Uterus (tissue), 4 donors: ENCODE results near the gene ST3GAL2. TPM values are rescaled to one million over a fixed set of nuclear protein-coding genes. Genes with fewer than 3 reads are reported as not detected.
"Not testable (repeated sequence)": the region's sequence is repeated elsewhere in the genome, so short reads cannot be mapped to it uniquely, and the experiment has no call there.

Experiments used
- DNase-seq, 2 donors: peaks; one replicate each; pipeline ENCODE4 v3.0.0-alpha.2; 2019 to 2020
- H3K27ac ChIP-seq, 2 donors: fragments of 200-600 bp; sonication (generic); 1 replicate in 1 of 2; 2 replicates in 1 of 2; pipeline ENCODE4 v1.5.1; 2016 to 2018
- H3K27me3 ChIP-seq, 2 donors: fragments of 200-600 bp; sonication (generic); one replicate each; pipeline ENCODE4 v1.5.1; 2018 to 2019; ENCODE audit warnings: control low read depth in 1 of 2
- H3K36me3 ChIP-seq, 2 donors: fragments of 200-600 bp; sonication (generic); one replicate each; pipeline ENCODE4 v1.5.1; 2019; ENCODE audit warnings: control low read depth in 1 of 2
- H3K4me1 ChIP-seq, 2 donors: fragments of 200-600 bp; sonication (generic); one replicate each; pipeline ENCODE4 v1.5.1; 2018 to 2019; ENCODE audit warnings: control low read depth in 1 of 2
- H3K4me3 ChIP-seq, 2 donors: fragments of 200-600 bp; sonication (generic); 1 replicate in 1 of 2; 2 replicates in 1 of 2; pipeline ENCODE4 v1.5.1; 2018 to 2019; ENCODE audit warnings: mild to moderate bottlenecking in 1 of 2
- H3K9me3 ChIP-seq, 2 donors: fragments of 200-600 bp; sonication (generic); one replicate each; pipeline ENCODE4 v1.5.1; 2019; ENCODE audit warnings: control low read depth in 1 of 2
- POLR2A ChIP-seq, 2 donors: fragments of 450-650 bp; IDR thresholded peaks; one replicate each; pipeline ENCODE4 v1.6.1; 2016; ENCODE audit warnings: antibody characterized with exemption in 2 of 2, mild to moderate bottlenecking in 1 of 2, moderate library complexity in 1 of 2
- intact Hi-C: fragments of 100-400 bp; cut with DNase I; formaldehyde crosslinking; loops from one replicate; pipeline ENCODE4 v1.15.1; 2023; ENCODE audit warnings: low total_unique reads
- total RNA-seq, 4 donors: library from RNA; depleted of rRNA in 3 of 4; stranded (reverse); fragments of >200 nt in 3 of 4; gene quantifications; one replicate each; pipeline versions ENCODE4 v1.1.0 to v1.2.4, GENCODE V29; 2014 to 2023
- TF ChIP-seq, protein P1 (sequence below), 4 experiments: fragments of 200-600 bp in 2 of 4; fragments of 450-650 bp in 2 of 4; sonication (generic) in 2 of 4; IDR thresholded peaks; one replicate each; pipeline ENCODE4 v1.5.1; 2016 to 2019; ENCODE audit warnings: antibody characterized with exemption in 4 of 4, mild to moderate bottlenecking in 2 of 4, moderate library complexity in 1 of 4
- donor health status: DM: yes; HTN: yes; CAD: no.

The ST3GAL2 gene
- total RNA-seq, 4 donors from 2014 or later: 6.2 to 57.9 (median 27.5) TPM

- Histone ChIP-seq H3K36me3 (no peaks in the 10 kb centered on the region), H3K27ac (no peak overlapping the region)
- intact Hi-C loops: no loop called here
These were observed 64.7 kb downstream of the ST3GAL2 start for GRCh38 chr16:70374213-70374612.

DNA sequence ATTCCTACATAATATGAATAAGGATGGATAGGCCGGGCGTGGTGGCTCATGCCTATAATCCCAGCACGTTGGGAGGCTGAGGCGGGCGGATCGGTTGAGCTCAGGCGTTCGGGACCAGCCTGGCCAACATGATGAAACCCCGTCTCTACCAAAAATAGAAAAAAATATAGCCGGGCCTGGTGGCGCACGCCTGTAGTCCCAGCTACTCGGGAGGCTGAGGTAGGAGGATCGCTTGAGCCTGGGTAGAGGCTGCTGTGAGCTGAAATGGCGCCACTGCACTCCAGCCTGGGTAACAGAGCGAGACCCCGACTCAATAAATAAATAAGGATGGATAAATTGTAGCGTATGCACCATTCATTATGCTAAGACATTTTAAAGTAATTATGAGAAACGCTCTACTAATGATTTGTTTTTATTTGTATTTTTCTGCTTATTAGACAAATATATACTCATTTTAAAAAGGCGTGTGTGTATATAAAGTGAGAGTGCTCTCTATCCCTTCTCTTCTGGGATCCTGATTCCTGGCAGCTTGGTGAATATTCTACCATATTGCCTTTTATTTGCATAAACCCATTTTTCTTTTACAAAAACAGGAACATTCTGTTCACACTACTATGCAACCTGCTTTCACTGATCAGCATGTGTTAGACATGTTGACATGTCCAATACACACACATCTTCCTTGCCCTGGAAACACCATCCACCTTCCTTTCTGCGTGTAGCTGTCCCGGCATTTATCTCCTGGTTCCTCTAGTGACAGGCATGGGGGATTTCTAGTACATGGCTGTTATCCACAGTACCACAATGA, 65.8 kb downstream of the ST3GAL2 start:
- no peak overlapping the region for H3K4me3 ChIP-seq
- no peaks in the 10 kb centered on the region for H3K27me3 ChIP-seq
- no peak for TF ChIP-seq POLR2A (IDR thresholded peaks at IDR 0.05)
- TF ChIP-seq, protein P1, sequence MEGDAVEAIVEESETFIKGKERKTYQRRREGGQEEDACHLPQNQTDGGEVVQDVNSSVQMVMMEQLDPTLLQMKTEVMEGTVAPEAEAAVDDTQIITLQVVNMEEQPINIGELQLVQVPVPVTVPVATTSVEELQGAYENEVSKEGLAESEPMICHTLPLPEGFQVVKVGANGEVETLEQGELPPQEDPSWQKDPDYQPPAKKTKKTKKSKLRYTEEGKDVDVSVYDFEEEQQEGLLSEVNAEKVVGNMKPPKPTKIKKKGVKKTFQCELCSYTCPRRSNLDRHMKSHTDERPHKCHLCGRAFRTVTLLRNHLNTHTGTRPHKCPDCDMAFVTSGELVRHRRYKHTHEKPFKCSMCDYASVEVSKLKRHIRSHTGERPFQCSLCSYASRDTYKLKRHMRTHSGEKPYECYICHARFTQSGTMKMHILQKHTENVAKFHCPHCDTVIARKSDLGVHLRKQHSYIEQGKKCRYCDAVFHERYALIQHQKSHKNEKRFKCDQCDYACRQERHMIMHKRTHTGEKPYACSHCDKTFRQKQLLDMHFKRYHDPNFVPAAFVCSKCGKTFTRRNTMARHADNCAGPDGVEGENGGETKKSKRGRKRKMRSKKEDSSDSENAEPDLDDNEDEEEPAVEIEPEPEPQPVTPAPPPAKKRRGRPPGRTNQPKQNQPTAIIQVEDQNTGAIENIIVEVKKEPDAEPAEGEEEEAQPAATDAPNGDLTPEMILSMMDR (IDR thresholded peaks at IDR 0.05): no peak
- no peak for DNase-seq
- H3K4me1 ChIP-seq: no peaks in the 10 kb centered on the region
- no peaks in the 10 kb centered on the region for H3K9me3 ChIP-seq
- no peak overlapping the region for H3K27ac ChIP-seq
- intact Hi-C loops: no loop called here
- no peaks in the 10 kb centered on the region for H3K36me3 ChIP-seq

More at GRCh38 chr16:70374213-70374612, 64.7 kb downstream of the ST3GAL2 start:
- Histone ChIP-seq H3K9me3 (no peaks in the 10 kb centered on the region), H3K4me1 (no peaks in the 10 kb centered on the region), H3K27me3 (no peaks in the 10 kb centered on the region), H3K4me3 (no peak overlapping the region)
- no peak for DNase-seq
- TF ChIP-seq POLR2A (IDR thresholded peaks at IDR 0.05): no peak
- TF ChIP-seq, protein P1 (IDR thresholded peaks at IDR 0.05): no peak

GRCh38 chr16:70370924-70371323, 68.0 kb downstream of the ST3GAL2 start:
- no peak for TF ChIP-seq POLR2A (IDR thresholded peaks at IDR 0.05)
- TF ChIP-seq, protein P1 (IDR thresholded peaks at IDR 0.05): no peak
- Histone ChIP-seq H3K36me3 (no peaks in the 10 kb centered on the region), H3K4me1 (no peaks in the 10 kb centered on the region), H3K4me3 (no peak overlapping the region), H3K27ac (no peak overlapping the region), H3K9me3 (no peaks in the 10 kb centered on the region), H3K27me3 (no peaks in the 10 kb centered on the region)
- intact Hi-C loops: no loop called here
- no peak for DNase-seq

DNA sequence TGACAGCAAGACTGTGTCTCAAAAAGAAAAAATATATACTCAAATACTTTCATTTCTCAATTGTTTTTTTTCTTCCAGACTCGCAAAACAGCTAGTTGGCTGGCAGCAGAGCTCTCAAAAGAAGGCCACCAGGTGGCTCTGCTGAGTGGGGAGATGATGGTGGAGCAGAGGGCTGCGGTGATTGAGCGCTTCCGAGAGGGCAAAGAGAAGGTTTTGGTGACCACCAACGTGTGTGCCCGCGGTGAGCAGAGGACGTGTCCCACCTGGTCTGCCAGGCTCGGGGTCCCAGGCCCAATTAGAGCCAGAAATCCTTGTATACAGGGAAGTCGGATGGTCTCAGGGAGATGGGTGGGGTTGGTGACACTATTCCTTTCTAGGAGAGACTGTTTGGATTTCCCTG, 68.8 kb downstream of the ST3GAL2 start:
- H3K4me3 ChIP-seq, H3K9me3 ChIP-seq, intact Hi-C loops, H3K27ac ChIP-seq, H3K27me3 ChIP-seq, H3K36me3 ChIP-seq, H3K4me1 ChIP-seq: not testable (repeated sequence)
- TF ChIP-seq, protein P1 (IDR thresholded peaks at IDR 0.05): peak; percentile 44 to 50 (median 48)
- peak in 1 of 2 donors; percentile 40 for DNase-seq

DNA sequence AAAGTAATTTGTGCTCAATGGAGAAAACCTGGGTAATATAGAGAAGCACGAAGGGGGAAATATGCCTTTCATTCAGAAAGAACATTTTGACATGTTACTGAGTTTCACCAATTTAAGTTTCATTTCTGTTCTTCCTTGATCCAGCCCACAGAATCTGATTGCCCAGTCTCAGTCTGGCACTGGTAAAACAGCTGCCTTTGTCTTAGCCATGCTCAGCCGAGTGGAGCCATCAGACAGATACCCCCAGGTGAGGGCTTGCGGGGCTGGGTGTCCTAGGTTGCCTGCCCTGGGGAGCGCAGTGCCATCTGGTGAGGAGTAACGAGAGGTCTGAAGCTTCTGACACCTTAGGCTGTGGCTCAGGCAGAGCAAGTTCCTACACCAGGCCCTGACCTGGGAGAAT, 74.5 kb downstream of the ST3GAL2 start:
- H3K27ac ChIP-seq: no peak overlapping the region
- H3K9me3 ChIP-seq: no peaks in the 10 kb centered on the region
- H3K4me3 ChIP-seq: no peak overlapping the region
- TF ChIP-seq, protein P1 (IDR thresholded peaks at IDR 0.05): no peak
- no peak for TF ChIP-seq POLR2A (IDR thresholded peaks at IDR 0.05)
- no peaks in the 10 kb centered on the region for H3K4me1 ChIP-seq
- DNase-seq: no peak
- no peaks in the 10 kb centered on the region for H3K36me3 ChIP-seq
- intact Hi-C loops: no loop called here
- no peaks in the 10 kb centered on the region for H3K27me3 ChIP-seq
